HepG2 (cell line): Measurements from ENCODE around the gene CRY1. TPM values are rescaled to one million over a fixed set of nuclear protein-coding genes. Genes with fewer than 3 reads are reported as not detected.

Experiments used
- DNMT1 ChIP-seq: sonication (generic); formaldehyde crosslinking; IDR thresholded peaks from 2 replicates; pipeline ENCODE4 v1.5.1; 2020; ENCODE audit warnings: mild to moderate bottlenecking, missing genetic modification reagents
- ERF ChIP-seq: IDR thresholded peaks from 2 replicates; pipeline ENCODE4 v1.6.1; 2018; ENCODE audit warnings: missing biosample characterization, missing genetic modification reagents
- HOXA3 ChIP-seq: sonication (generic); formaldehyde crosslinking; IDR thresholded peaks from 2 replicates; pipeline ENCODE4 v1.5.0; 2020; ENCODE audit warnings: missing genetic modification reagents
- HOXA5 ChIP-seq: sonication (generic); formaldehyde crosslinking; IDR thresholded peaks from 2 replicates; pipeline ENCODE4 v1.4.0; 2020; ENCODE audit warnings: missing genetic modification reagents
- KDM2A ChIP-seq: sonication (generic); formaldehyde crosslinking; IDR thresholded peaks from 2 replicates; pipeline ENCODE4 v1.4.0; 2020; ENCODE audit warnings: low read depth, missing genetic modification reagents, borderline replicate concordance
- KLF6 ChIP-seq: IDR thresholded peaks from 2 replicates; pipeline ENCODE4 v1.8.0; 2016; ENCODE audit warnings: missing biosample characterization, missing genetic modification reagents
- MTF1 ChIP-seq: sonication (generic); formaldehyde crosslinking; IDR thresholded peaks from 2 replicates; pipeline ENCODE4 v1.5.0; 2020; ENCODE audit warnings: missing genetic modification reagents
- MTF2 ChIP-seq: sonication (generic); formaldehyde crosslinking; IDR thresholded peaks from 2 replicates; pipeline ENCODE4 v1.5.0; 2020; ENCODE audit warnings: missing genetic modification reagents, borderline replicate concordance
- NR0B2 ChIP-seq: sonication (generic); formaldehyde crosslinking; IDR thresholded peaks from 2 replicates; pipeline ENCODE4 v1.4.0; 2020; ENCODE audit warnings: mild to moderate bottlenecking, missing genetic modification reagents
- PRPF4 ChIP-seq: fragments of 200-400 bp; formaldehyde crosslinking; IDR thresholded peaks from 2 replicates; pipeline ENCODE4 v1.6.1; 2016; ENCODE audit warnings: low read length, low read depth; ENCODE audit not compliant: poor library complexity, severe bottlenecking
- SP2 ChIP-seq: sonication (generic); formaldehyde crosslinking; IDR thresholded peaks from 2 replicates; pipeline ENCODE4 v1.5.1; 2020; ENCODE audit warnings: mild to moderate bottlenecking, missing genetic modification reagents
- THYN1 ChIP-seq: sonication (generic); formaldehyde crosslinking; IDR thresholded peaks from 2 replicates; pipeline ENCODE4 v1.8.1; 2023; ENCODE audit warnings: low read depth, mild to moderate bottlenecking, moderate library complexity, missing genetic modification reagents, borderline replicate concordance
- ZBTB26 ChIP-seq: IDR thresholded peaks from 2 replicates; pipeline ENCODE4 v1.6.1; 2016; ENCODE audit warnings: missing compliant biosample characterization, missing genetic modification reagents, borderline replicate concordance
- ZC3H4 ChIP-seq: sonication (generic); formaldehyde crosslinking; IDR thresholded peaks from 2 replicates; pipeline ENCODE4 v1.4.0; 2020; ENCODE audit warnings: missing genetic modification reagents, borderline replicate concordance
- ZNF335 ChIP-seq: sonication (generic); formaldehyde crosslinking; IDR thresholded peaks from 2 replicates; pipeline ENCODE4 v1.4.0; 2020; ENCODE audit warnings: missing genetic modification reagents
- ZNF619 ChIP-seq: sonication (generic); formaldehyde crosslinking; IDR thresholded peaks from 2 replicates; pipeline ENCODE4 v1.4.0; 2020; ENCODE audit warnings: mild to moderate bottlenecking, missing genetic modification reagents
- ZNF703 ChIP-seq: sonication (generic); formaldehyde crosslinking; IDR thresholded peaks from 2 replicates; pipeline ENCODE4 v1.5.1; 2020; ENCODE audit warnings: missing genetic modification reagents, mild to moderate bottlenecking, moderate library complexity, borderline replicate concordance
- polyA plus RNA-seq, 8 experiments: library from polyadenylated mRNA; depleted of rRNA in 3 of 8; stranded (reverse) in 7 of 8; unstranded in 1 of 8; fragments of >200 nt; fragmentation: Illumina TruSeq in 4 of 8; extraction: Trizol in 4 of 8; gene quantifications; 2 replicates each; pipeline versions ENCODE4 v1.2.1 to v1.2.3, GENCODE V29; 2011 to 2016; ENCODE audit warnings: low read depth in 4 of 8, missing spikeins in 1 of 8, mixed read lengths in 1 of 8; ENCODE audit not compliant: insufficient read depth in 1 of 8
- total RNA-seq, 5 experiments: library from RNA; depleted of rRNA; stranded (reverse); fragments of >200 nt; fragmentation: Illumina TruSeq; extraction: Trizol; gene quantifications; 2 replicates each; pipeline ENCODE4 v1.2.3, GENCODE V29; 2016; ENCODE audit warnings: low read depth in 1 of 5
- TF ChIP-seq, protein P1 (sequence below): sonication (generic); formaldehyde crosslinking; IDR thresholded peaks from 2 replicates; pipeline ENCODE4 v1.5.0; 2020; ENCODE audit warnings: mild to moderate bottlenecking, missing genetic modification reagents
- TF ChIP-seq, protein P2 (sequence below): sonication (generic); formaldehyde crosslinking; IDR thresholded peaks from 2 replicates; pipeline ENCODE4 v1.4.0; 2020; ENCODE audit warnings: missing genetic modification reagents, borderline replicate concordance
- TF ChIP-seq, protein P3 (sequence below): sonication (generic); formaldehyde crosslinking; IDR thresholded peaks from 2 replicates; pipeline ENCODE4 v1.4.0; 2020; ENCODE audit warnings: missing genetic modification reagents, borderline replicate concordance

The CRY1 gene
- total and polyA plus RNA-seq, 2 of the 13 experiments (the other 11 are each of a cell fraction or from before 2014, with no cell fraction given): 11.4 to 13.9 TPM

DNA sequence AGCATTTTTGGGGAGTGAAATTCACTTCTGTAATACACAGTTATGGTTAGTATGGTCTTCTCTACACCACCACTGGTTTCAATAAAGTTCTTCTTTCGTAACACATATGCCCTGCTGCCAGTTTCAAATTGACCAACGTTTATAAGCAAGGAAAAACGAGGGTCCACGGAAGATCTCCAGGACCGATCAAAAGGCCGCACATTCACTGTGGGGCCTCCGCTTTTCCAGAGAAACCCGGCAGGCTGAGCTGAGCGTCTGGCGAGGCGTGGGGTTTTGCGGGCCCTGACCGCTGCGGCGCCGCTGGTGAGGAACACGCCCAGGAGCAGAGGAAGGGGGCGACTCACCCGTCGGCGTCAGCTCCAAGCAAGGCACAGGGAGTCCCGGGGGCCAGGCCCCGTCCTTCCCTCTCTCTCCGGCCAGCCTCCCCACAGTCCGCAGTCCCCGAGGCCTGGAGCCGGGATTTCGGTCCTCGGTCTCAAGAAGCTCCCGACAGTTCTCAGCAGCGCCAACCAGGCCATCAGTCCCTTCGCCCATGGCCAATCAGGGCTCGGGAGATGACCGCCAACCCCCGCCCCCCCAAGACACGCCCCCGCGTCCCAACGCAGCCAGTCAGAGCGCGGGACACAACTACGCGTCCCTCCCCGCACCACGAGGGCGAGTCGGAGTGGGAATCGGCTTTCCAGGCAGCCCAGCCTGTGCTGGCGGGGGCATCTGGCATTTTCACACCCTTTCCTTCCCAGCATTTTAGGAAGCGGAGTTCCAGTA lies 106.5 kb downstream of the CRY1 start, which contains the start of gene MTERF2 (continued):
- TF ChIP-seq, protein P1, sequence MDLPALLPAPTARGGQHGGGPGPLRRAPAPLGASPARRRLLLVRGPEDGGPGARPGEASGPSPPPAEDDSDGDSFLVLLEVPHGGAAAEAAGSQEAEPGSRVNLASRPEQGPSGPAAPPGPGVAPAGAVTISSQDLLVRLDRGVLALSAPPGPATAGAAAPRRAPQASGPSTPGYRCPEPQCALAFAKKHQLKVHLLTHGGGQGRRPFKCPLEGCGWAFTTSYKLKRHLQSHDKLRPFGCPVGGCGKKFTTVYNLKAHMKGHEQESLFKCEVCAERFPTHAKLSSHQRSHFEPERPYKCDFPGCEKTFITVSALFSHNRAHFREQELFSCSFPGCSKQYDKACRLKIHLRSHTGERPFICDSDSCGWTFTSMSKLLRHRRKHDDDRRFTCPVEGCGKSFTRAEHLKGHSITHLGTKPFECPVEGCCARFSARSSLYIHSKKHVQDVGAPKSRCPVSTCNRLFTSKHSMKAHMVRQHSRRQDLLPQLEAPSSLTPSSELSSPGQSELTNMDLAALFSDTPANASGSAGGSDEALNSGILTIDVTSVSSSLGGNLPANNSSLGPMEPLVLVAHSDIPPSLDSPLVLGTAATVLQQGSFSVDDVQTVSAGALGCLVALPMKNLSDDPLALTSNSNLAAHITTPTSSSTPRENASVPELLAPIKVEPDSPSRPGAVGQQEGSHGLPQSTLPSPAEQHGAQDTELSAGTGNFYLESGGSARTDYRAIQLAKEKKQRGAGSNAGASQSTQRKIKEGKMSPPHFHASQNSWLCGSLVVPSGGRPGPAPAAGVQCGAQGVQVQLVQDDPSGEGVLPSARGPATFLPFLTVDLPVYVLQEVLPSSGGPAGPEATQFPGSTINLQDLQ (CRISPR knock-in tag): no peak; the same call in 1 of the 2 replicates
- TF ChIP-seq THYN1 (CRISPR knock-in tag) (no peak), KDM2A (CRISPR knock-in tag) (peak; percentile 96), HOXA5 (CRISPR knock-in tag) (peak; percentile 87; the same call in 1 of the 2 replicates), ZNF703 (CRISPR knock-in tag) (no peak), ERF (CRISPR knock-in tag) (0 out of 2 replicates have a peak, but pooled peaks have one; percentile 28), NR0B2 (CRISPR knock-in tag) (0 out of 2 replicates have a peak, but pooled peaks have one; percentile 16), MTF2 (CRISPR knock-in tag) (no peak), ZNF619 (CRISPR knock-in tag) (no peak), MTF1 (CRISPR knock-in tag) (no peak), DNMT1 (CRISPR knock-in tag) (no peak), ZC3H4 (CRISPR knock-in tag) (no peak), ZBTB26 (CRISPR knock-in tag) (peak; percentile 81), PRPF4 (no peak), KLF6 (no peak), HOXA3 (CRISPR knock-in tag) (peak; percentile 37; the same call in 1 of the 2 replicates), ZNF335 (CRISPR knock-in tag) (0 out of 2 replicates have a peak, but pooled peaks have one; percentile 27), SP2 (peak; percentile 84)
- TF ChIP-seq, protein P2, sequence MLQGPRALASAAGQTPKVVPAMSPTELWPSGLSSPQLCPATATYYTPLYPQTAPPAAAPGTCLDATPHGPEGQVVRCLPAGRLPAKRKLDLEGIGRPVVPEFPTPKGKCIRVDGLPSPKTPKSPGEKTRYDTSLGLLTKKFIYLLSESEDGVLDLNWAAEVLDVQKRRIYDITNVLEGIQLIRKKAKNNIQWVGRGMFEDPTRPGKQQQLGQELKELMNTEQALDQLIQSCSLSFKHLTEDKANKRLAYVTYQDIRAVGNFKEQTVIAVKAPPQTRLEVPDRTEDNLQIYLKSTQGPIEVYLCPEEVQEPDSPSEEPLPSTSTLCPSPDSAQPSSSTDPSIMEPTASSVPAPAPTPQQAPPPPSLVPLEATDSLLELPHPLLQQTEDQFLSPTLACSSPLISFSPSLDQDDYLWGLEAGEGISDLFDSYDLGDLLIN (CRISPR knock-in tag): no peak
- TF ChIP-seq, protein P3, sequence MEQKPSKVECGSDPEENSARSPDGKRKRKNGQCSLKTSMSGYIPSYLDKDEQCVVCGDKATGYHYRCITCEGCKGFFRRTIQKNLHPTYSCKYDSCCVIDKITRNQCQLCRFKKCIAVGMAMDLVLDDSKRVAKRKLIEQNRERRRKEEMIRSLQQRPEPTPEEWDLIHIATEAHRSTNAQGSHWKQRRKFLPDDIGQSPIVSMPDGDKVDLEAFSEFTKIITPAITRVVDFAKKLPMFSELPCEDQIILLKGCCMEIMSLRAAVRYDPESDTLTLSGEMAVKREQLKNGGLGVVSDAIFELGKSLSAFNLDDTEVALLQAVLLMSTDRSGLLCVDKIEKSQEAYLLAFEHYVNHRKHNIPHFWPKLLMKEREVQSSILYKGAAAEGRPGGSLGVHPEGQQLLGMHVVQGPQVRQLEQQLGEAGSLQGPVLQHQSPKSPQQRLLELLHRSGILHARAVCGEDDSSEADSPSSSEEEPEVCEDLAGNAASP (CRISPR knock-in tag): peak; percentile 42; the same call in 1 of the 2 replicates
